Uterus (tissue), 4 donors: ENCODE results near the gene CD7. TPM values are rescaled to one million over a fixed set of nuclear protein-coding genes. Genes with fewer than 3 reads are reported as not detected.
"Not testable (repeated sequence)": the region's sequence is repeated elsewhere in the genome, so short reads cannot be mapped to it uniquely, and the experiment has no call there.

ENCODE experiments used
- DNase-seq, 2 donors: peaks; one replicate each; pipeline ENCODE4 v3.0.0-alpha.2; 2019 to 2020
- H3K27ac ChIP-seq, 2 donors: fragments of 200-600 bp; sonication (generic); 1 replicate in 1 of 2; 2 replicates in 1 of 2; pipeline ENCODE4 v1.5.1; 2016 to 2018
- H3K27me3 ChIP-seq, 2 donors: fragments of 200-600 bp; sonication (generic); one replicate each; pipeline ENCODE4 v1.5.1; 2018 to 2019; ENCODE audit warnings: control low read depth in 1 of 2
- H3K36me3 ChIP-seq, 2 donors: fragments of 200-600 bp; sonication (generic); one replicate each; pipeline ENCODE4 v1.5.1; 2019; ENCODE audit warnings: control low read depth in 1 of 2
- H3K4me1 ChIP-seq, 2 donors: fragments of 200-600 bp; sonication (generic); one replicate each; pipeline ENCODE4 v1.5.1; 2018 to 2019; ENCODE audit warnings: control low read depth in 1 of 2
- H3K4me3 ChIP-seq, 2 donors: fragments of 200-600 bp; sonication (generic); 1 replicate in 1 of 2; 2 replicates in 1 of 2; pipeline ENCODE4 v1.5.1; 2018 to 2019; ENCODE audit warnings: mild to moderate bottlenecking in 1 of 2
- H3K9me3 ChIP-seq, 2 donors: fragments of 200-600 bp; sonication (generic); one replicate each; pipeline ENCODE4 v1.5.1; 2019; ENCODE audit warnings: control low read depth in 1 of 2
- POLR2A ChIP-seq, 2 donors: fragments of 450-650 bp; IDR thresholded peaks; one replicate each; pipeline ENCODE4 v1.6.1; 2016; ENCODE audit warnings: antibody characterized with exemption in 2 of 2, mild to moderate bottlenecking in 1 of 2, moderate library complexity in 1 of 2
- intact Hi-C: fragments of 100-400 bp; cut with DNase I; formaldehyde crosslinking; loops from one replicate; pipeline ENCODE4 v1.15.1; 2023; ENCODE audit warnings: low total_unique reads
- total RNA-seq, 4 donors: library from RNA; depleted of rRNA in 3 of 4; stranded (reverse); fragments of >200 nt in 3 of 4; gene quantifications; one replicate each; pipeline versions ENCODE4 v1.1.0 to v1.2.4, GENCODE V29; 2014 to 2023
- TF ChIP-seq, protein P1 (sequence below), 4 experiments: fragments of 200-600 bp in 2 of 4; fragments of 450-650 bp in 2 of 4; sonication (generic) in 2 of 4; IDR thresholded peaks; one replicate each; pipeline ENCODE4 v1.5.1; 2016 to 2019; ENCODE audit warnings: antibody characterized with exemption in 4 of 4, mild to moderate bottlenecking in 2 of 4, moderate library complexity in 1 of 4
- donor health status: DM: yes; HTN: yes; CAD: no.

Gene CD7
- total RNA-seq, 4 donors from 2014 or later: 2.1 to 4.1 TPM; not detected in 2

DNA sequence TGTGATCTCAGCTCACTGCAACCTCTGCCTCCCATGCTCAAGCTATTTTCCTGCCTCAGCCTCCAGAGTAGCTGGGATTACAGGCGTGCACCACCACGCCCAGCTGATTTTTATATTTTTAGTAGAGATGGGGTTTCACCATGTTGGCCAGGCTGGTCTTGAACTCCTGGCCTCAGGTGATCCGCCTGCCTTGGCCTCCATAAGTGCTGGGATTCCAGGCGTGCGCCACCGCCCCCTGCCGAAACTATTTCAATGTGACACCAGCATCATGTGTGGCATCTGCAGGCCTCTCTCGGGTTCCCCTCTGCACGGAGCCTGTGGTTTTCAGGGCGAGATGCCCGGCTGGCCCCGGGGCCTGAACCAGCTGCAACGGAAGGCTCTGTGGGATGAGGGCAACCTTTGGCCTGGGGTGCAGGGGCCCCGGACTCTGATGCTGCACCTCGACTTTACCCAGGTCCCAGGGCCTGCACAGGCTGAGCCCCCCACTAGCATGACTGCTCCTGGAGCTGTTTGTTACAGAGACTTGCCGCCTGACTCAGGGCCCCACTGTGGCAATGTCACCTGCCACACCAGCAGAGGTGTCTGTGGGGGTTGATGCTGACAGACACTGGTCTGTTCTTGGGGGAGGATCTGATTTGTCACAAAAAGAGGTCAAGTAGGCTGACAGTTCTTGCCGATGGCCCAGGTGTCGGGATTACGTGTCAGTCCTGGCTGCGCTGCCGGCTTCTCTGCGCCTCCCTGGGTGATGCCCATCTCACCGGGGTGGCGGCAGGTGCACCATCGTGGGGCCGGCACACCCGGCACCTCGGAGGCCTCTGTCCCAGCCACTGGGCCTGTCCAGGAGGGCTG is 33.0 kb upstream of the CD7 start:
- intact Hi-C loops: loop anchor here (10.0 kb wide), 1 partner anchor 424 kb away; no protein-coding TSS in a partner anchor

DNA sequence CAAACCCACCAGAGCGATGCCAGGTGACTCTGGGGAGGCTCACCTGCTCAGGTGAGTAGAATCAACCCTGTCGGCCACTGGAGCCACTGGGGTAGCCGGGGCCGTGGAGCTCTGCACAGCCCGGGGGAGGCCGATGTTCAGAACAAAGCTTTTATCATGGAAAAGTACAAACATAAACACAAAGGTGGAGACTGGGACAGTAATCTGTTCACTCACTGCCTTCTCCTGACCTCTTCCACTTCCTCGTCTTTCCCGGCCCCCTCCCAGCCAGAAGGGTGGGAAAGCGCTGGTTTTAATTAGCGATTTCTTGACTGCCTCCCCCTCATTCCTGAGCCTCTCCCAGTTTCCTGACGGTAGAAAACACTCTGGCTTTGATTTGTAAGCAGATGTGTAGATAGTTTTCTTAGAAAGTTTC is 31.9 kb upstream of the CD7 start:
- peak overlapping the region; percentile 51 to 63 for H3K27ac ChIP-seq
- H3K4me3 ChIP-seq: no peak overlapping the region
- H3K36me3 ChIP-seq: no peaks in the 10 kb centered on the region
- no peaks in the 10 kb centered on the region for H3K4me1 ChIP-seq
- peak; percentile 64 to 72 for DNase-seq
- H3K9me3 ChIP-seq: no peaks in the 10 kb centered on the region
- H3K27me3 ChIP-seq: no peaks in the 10 kb centered on the region
- TF ChIP-seq POLR2A (IDR thresholded peaks at IDR 0.05): no peak
- TF ChIP-seq, protein P1, sequence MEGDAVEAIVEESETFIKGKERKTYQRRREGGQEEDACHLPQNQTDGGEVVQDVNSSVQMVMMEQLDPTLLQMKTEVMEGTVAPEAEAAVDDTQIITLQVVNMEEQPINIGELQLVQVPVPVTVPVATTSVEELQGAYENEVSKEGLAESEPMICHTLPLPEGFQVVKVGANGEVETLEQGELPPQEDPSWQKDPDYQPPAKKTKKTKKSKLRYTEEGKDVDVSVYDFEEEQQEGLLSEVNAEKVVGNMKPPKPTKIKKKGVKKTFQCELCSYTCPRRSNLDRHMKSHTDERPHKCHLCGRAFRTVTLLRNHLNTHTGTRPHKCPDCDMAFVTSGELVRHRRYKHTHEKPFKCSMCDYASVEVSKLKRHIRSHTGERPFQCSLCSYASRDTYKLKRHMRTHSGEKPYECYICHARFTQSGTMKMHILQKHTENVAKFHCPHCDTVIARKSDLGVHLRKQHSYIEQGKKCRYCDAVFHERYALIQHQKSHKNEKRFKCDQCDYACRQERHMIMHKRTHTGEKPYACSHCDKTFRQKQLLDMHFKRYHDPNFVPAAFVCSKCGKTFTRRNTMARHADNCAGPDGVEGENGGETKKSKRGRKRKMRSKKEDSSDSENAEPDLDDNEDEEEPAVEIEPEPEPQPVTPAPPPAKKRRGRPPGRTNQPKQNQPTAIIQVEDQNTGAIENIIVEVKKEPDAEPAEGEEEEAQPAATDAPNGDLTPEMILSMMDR (IDR thresholded peaks at IDR 0.05): no peak
- intact Hi-C loops: no loop called here

More for the DNA sequence above, 33.0 kb upstream of the CD7 start:
- no peak for TF ChIP-seq POLR2A (IDR thresholded peaks at IDR 0.05)
- TF ChIP-seq, protein P1 (IDR thresholded peaks at IDR 0.05): no peak
- Histone ChIP-seq H3K27me3 (no peaks in the 10 kb centered on the region), H3K36me3 (no peaks in the 10 kb centered on the region), H3K4me1 (no peaks in the 10 kb centered on the region), H3K4me3 (no peak overlapping the region), H3K27ac (peak overlapping the region; percentile 51 to 63), H3K9me3 (no peaks in the 10 kb centered on the region)
- no peak for DNase-seq

DNA sequence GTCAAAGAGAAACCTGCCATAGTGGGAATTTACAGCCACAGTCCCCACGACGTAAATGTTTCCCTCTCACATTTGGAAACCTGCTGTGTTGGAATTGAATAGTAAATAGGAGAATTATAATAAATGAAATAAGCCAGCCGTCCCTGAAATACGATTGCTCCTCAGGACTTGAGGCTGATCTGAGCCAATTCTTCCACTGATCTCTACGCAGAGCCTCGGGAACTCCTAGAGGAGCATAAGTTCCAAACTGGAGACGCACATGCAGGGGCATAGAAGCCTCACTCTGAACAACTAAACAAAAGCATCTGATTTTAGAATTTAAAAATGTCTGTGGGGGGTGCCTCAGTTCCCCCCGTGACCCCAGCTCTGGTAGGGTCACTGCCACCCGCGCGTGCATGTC is 31.5 kb upstream of the CD7 start:
- Histone ChIP-seq H3K27me3 (no peaks in the 10 kb centered on the region), H3K36me3 (no peaks in the 10 kb centered on the region), H3K4me1 (no peaks in the 10 kb centered on the region), H3K9me3 (no peaks in the 10 kb centered on the region), H3K27ac (peak overlapping the region; percentile 51 to 63), H3K4me3 (no peak overlapping the region)
- TF ChIP-seq, protein P1 (IDR thresholded peaks at IDR 0.05): no peak
- TF ChIP-seq POLR2A (IDR thresholded peaks at IDR 0.05): no peak
- intact Hi-C loops: no loop called here
- no peak for DNase-seq

DNA sequence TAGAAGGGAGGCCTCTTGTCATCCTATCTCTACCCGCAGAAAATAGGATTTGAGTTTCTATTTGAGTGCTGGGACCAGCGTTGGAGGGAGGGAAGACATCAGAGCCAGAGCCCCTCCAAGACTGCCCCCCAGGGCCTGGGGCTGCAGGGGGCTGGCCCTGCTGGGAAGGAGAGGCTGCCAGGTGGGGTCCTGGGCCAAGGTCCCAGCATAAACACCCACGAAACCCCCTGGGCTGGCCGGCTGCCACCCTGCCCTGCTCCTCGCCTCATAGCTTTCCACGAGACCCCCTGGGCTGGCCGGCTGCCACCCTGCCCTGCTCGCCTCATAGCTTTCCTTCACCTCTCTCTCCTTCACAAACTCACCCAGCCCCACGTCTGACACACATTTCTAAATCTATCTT is 31.0 kb upstream of the CD7 start:
- Histone ChIP-seq H3K27ac (peak overlapping the region in 1 of 2 donors; percentile 63), H3K27me3 (no peaks in the 10 kb centered on the region), H3K9me3 (no peaks in the 10 kb centered on the region), H3K4me1 (no peaks in the 10 kb centered on the region), H3K4me3 (no peak overlapping the region), H3K36me3 (no peaks in the 10 kb centered on the region)
- no peak for DNase-seq
- intact Hi-C loops: no loop called here
- no peak for TF ChIP-seq POLR2A (IDR thresholded peaks at IDR 0.05)
- TF ChIP-seq, protein P1 (IDR thresholded peaks at IDR 0.05): no peak

DNA sequence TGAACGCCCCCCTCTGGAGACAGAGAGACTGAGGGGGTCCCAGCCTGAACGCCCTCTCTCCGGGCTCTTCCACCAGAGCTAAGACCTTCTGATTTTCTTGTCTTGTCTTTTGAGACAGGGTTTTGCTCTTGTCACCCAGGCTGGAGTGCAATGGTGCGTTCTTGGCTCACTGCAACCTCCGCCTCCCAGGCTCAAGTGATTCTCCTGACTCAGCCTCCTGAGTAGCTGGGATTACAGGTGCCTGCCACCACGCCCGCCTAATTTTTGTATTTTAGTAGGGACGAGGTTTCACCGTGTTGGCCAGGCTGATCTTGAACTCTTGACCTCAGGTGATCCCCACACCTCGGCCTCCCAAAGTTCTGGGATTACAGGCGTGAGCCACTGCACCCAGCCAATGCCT is 30.6 kb upstream of the CD7 start:
- H3K36me3 ChIP-seq, H3K4me3 ChIP-seq, H3K27me3 ChIP-seq, H3K4me1 ChIP-seq, DNase-seq, intact Hi-C loops, H3K9me3 ChIP-seq: not testable (repeated sequence)
- peak overlapping the region in 1 of 2 donors; percentile 63 for H3K27ac ChIP-seq
